Type B pancreatic cell (in vitro differentiated cells): ENCODE measurements around the gene ACTN1. TPM values are rescaled to one million over a fixed set of nuclear protein-coding genes. Genes with fewer than 3 reads are reported as not detected.

Experiments
- DNase-seq: peaks from one replicate; pipeline ENCODE4 v3.0.0; 2021; ENCODE audit warnings: mixed read lengths; ENCODE audit not compliant: unreplicated experiment; ENCODE audit errors: extremely low spot score
- H3K27ac Mint-ChIP-seq: 2 replicates; pipeline ENCODE4 v1.8.0; 2021; ENCODE audit warnings: mild to moderate bottlenecking, mixed read lengths
- H3K27me3 Mint-ChIP-seq: 2 replicates; pipeline ENCODE4 v1.8.0; 2021; ENCODE audit warnings: mixed read lengths
- H3K36me3 Mint-ChIP-seq: 2 replicates; pipeline ENCODE4 v1.8.0; 2021; ENCODE audit warnings: mixed read lengths
- H3K4me1 Mint-ChIP-seq: one replicate; pipeline ENCODE4 v1.8.0; 2021; ENCODE audit warnings: mixed read lengths; ENCODE audit not compliant: unreplicated experiment
- H3K4me3 Mint-ChIP-seq: 2 replicates; pipeline ENCODE4 v1.8.0; 2021; ENCODE audit warnings: mild to moderate bottlenecking, mixed read lengths
- H3K9me3 Mint-ChIP-seq: 2 replicates; pipeline ENCODE4 v1.8.0; 2021; ENCODE audit warnings: mixed read lengths
- CTCF ChIP-seq: fragments of 200-600 bp; sonication (generic); conservative IDR thresholded peaks from 2 replicates; pipeline ENCODE4 v1.5.0; 2021; ENCODE audit warnings: antibody characterized with exemption, mild to moderate bottlenecking
- total RNA-seq: library from RNA; stranded (reverse); gene quantifications from 2 replicates; pipeline ENCODE4 v1.2.1, GENCODE V29; 2021; ENCODE audit warnings: low replicate concordance

The ACTN1 gene
- total RNA-seq, 1 donor from 2014 or later, result 176 TPM

- Mint-ChIP-seq H3K4me3 (no peak overlapping the region), H3K27ac (peak overlapping the region; percentile 5), H3K9me3 (no peaks in the 10 kb centered on the region), H3K27me3 (no peaks in the 10 kb centered on the region), H3K36me3 (peaks cover 38% of the 10 kb centered on the region), H3K4me1 (no peaks in the 10 kb centered on the region)
- no peak for DNase-seq
- TF ChIP-seq CTCF, result no peak
These were observed 97.7 kb downstream of the ACTN1 start for GRCh38 chr14:68881396-68881795.

- H3K9me3 Mint-ChIP-seq, result no peaks in the 10 kb centered on the region
- H3K27ac Mint-ChIP-seq, result peak overlapping the region; percentile 5
- DNase-seq, result no peak
- no peaks in the 10 kb centered on the region for H3K27me3 Mint-ChIP-seq
- no peaks in the 10 kb centered on the region for H3K4me1 Mint-ChIP-seq
- peaks cover 40% of the 10 kb centered on the region for H3K36me3 Mint-ChIP-seq
- TF ChIP-seq CTCF, result no peak
- no peak overlapping the region for H3K4me3 Mint-ChIP-seq
These were observed 98.5 kb downstream of the ACTN1 start for GRCh38 chr14:68880581-68881105.

- Mint-ChIP-seq H3K4me1 (no peaks in the 10 kb centered on the region), H3K36me3 (peaks cover 43% of the 10 kb centered on the region), H3K9me3 (no peaks in the 10 kb centered on the region), H3K4me3 (no peak overlapping the region), H3K27ac (no peak overlapping the region), H3K27me3 (no peaks in the 10 kb centered on the region)
- TF ChIP-seq CTCF, result no peak
- DNase-seq, result no peak
These were observed 99.1 kb downstream of the ACTN1 start for GRCh38 chr14:68879841-68880575.

- Mint-ChIP-seq H3K27ac (no peak overlapping the region), H3K9me3 (no peaks in the 10 kb centered on the region), H3K4me1 (no peaks in the 10 kb centered on the region), H3K36me3 (peaks cover 43% of the 10 kb centered on the region), H3K27me3 (no peaks in the 10 kb centered on the region), H3K4me3 (no peak overlapping the region)
- TF ChIP-seq CTCF, result no peak
- no peak for DNase-seq
These were observed 99.8 kb downstream of the ACTN1 start for GRCh38 chr14:68879321-68879781.

GRCh38 chr14:68878908-68879307 lies 100.2 kb downstream of the ACTN1 start:
- no peaks in the 10 kb centered on the region for H3K4me1 Mint-ChIP-seq
- DNase-seq, result no peak
- H3K27me3 Mint-ChIP-seq, result no peaks in the 10 kb centered on the region
- no peak for TF ChIP-seq CTCF
- no peak overlapping the region for H3K4me3 Mint-ChIP-seq
- no peak overlapping the region for H3K27ac Mint-ChIP-seq
- H3K9me3 Mint-ChIP-seq, result no peaks in the 10 kb centered on the region
- peaks cover 40% of the 10 kb centered on the region for H3K36me3 Mint-ChIP-seq
